Caco-2 (cell line): Measurements from ENCODE around the gene SRSF2. TPM values are rescaled to one million over a fixed set of nuclear protein-coding genes. Genes with fewer than 3 reads are reported as not detected.

Source experiments
- BruUV-seq: library from RNA; stranded (reverse); fragments of 400-500 nt; replicated peaks from 2 replicates; lab custom pipeline; 2021; lab: Mats Ljungman, UMichigan
- CTCF ChIA-PET: fragments of 300-600 bp; sonication (Branson Sonifier 250); formaldehyde crosslinking; loops from one replicate; lab custom pipeline; 2022; ENCODE audit warnings: antibody characterized with exemption; lab: Charles Lee
- POLR2A ChIA-PET: fragments of 300-600 bp; sonication (Branson Sonifier 250); formaldehyde crosslinking; loops from one replicate; lab custom pipeline; 2022; ENCODE audit warnings: antibody characterized with exemption; lab: Charles Lee
- DNase-seq, 2 experiments: peaks; one replicate each; pipeline versions ENCODE4 v3.0.0 to v3.0.0-alpha.2; 2020 to 2022
- H3K27me3 ChIP-seq: replicated peaks from 2 replicates; pipeline ENCODE4 v1.6.0; 2011; ENCODE audit warnings: low read length; ENCODE audit not compliant: control insufficient read depth, insufficient read depth
- H3K36me3 ChIP-seq: 2 replicates; pipeline ENCODE4 v1.5.1; 2011; ENCODE audit warnings: low read length; ENCODE audit not compliant: control insufficient read depth, insufficient read depth
- H3K4me1 ChIP-seq: fragments of 250-450 bp; sonication (Bioruptor Pico); 2 replicates; pipeline ENCODE4 v1.5.1; 2020; ENCODE audit warnings: mild to moderate bottlenecking
- H3K4me3 ChIP-seq: 2 replicates; pipeline ENCODE4 v1.5.1; 2011; ENCODE audit warnings: low read depth, mild to moderate bottlenecking, control low read depth, low read length
- H3K9me3 ChIP-seq: fragments of 250-450 bp; sonication (Bioruptor Pico); 2 replicates; pipeline ENCODE4 v1.5.1; 2020; ENCODE audit warnings: mild to moderate bottlenecking, moderate library complexity
- H3K27ac Mint-ChIP-seq: one replicate; pipeline ENCODE4 v1.8.0; 2022; ENCODE audit warnings: mixed read lengths; ENCODE audit not compliant: unreplicated experiment
- H3K27me3 Mint-ChIP-seq: one replicate; pipeline ENCODE4 v1.8.0; 2022; ENCODE audit warnings: mixed read lengths; ENCODE audit not compliant: insufficient read depth, unreplicated experiment
- H3K36me3 Mint-ChIP-seq: one replicate; pipeline ENCODE4 v1.8.0; 2022; ENCODE audit warnings: mild to moderate bottlenecking, mixed read lengths; ENCODE audit not compliant: insufficient read depth, unreplicated experiment
- H3K4me1 Mint-ChIP-seq: one replicate; pipeline ENCODE4 v1.8.0; 2022; ENCODE audit warnings: low read depth, mixed read lengths; ENCODE audit not compliant: unreplicated experiment
- H3K4me3 Mint-ChIP-seq: one replicate; pipeline ENCODE4 v1.8.0; 2022; ENCODE audit warnings: mild to moderate bottlenecking, moderate library complexity, mixed read lengths; ENCODE audit not compliant: unreplicated experiment
- H3K9me3 Mint-ChIP-seq: one replicate; pipeline ENCODE4 v1.8.0; 2022; ENCODE audit warnings: mixed read lengths; ENCODE audit not compliant: unreplicated experiment
- intact Hi-C: fragments of 100-400 bp; cut with micrococcal nuclease; formaldehyde crosslinking; loops from one replicate; pipeline ENCODE4 v1.10.0; 2022; ENCODE audit not compliant: unreplicated experiment
- total RNA-seq: library from RNA; stranded (reverse); gene quantifications from 2 replicates; pipeline ENCODE4 v1.2.3, GENCODE V29; 2022
- TF ChIP-seq, protein P1 (sequence below), 2 experiments: fragments of 200-600 bp in 1 of 2; IDR thresholded peaks; 1 replicate in 1 of 2; 2 replicates in 1 of 2; pipeline versions ENCODE4 v1.5.1 to v1.8.0; 2011 to 2022; ENCODE audit warnings: antibody characterized with exemption in 1 of 2, control low read depth in 1 of 2, inconsistent platforms in 1 of 2, low read depth in 1 of 2, low read length in 1 of 2, mild to moderate bottlenecking in 1 of 2, moderate library complexity in 1 of 2; ENCODE audit not compliant: insufficient read depth in 1 of 2, severe bottlenecking in 1 of 2, unreplicated experiment in 1 of 2

SRSF2 gene
- total RNA-seq, 1 experiment from 2014 or later = 356 TPM

DNA sequence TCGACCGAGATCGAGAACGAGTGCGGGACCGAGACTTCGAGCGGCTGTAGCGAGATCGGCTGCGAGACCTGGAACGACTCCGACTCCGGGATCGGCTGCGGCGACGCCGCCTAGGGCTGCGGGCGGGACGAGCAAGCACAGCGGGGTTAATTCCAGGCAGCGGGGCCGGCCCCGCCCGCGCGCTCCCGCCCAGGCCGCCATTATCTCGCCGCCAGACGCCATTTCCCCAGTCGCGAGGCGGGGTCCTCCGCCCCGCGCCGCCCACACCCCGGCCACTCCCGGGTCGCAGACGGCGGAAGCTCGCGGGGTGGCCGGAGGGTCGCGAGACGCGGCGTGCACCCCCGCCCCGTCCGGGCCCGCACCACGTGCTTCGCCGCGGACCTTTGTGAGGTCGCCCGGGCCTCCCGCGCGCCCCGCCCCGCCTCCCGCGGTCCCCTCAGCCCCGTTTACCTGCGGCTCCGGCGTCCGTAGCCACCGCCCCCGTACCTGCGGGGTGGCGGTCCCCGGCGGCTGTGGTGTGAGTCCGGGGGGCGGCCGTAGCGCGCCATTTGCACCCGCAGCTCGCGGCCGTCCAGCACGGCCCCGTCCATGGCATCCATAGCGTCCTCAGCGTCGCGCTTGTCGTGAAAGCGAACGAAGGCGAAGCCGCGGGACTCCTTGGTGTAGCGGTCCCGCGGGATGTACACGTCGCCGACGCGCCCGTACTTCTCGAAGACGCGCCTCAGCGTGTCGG is 616 bp downstream of the SRSF2 start:
- Mint-ChIP-seq H3K4me1 (peaks cover 21% of the 10 kb centered on the region), H3K36me3 (peaks cover 82% of the 10 kb centered on the region), H3K4me3 (peak overlapping the region; percentile 96), H3K27ac (peak overlapping the region; percentile 96), H3K27me3 (no peaks in the 10 kb centered on the region), H3K9me3 (no peaks in the 10 kb centered on the region)
- POLR2A ChIA-PET = interaction anchor here (0.6 to 1.6 kb wide), 5 partner anchors 9 to 555 kb away, joined by 3 to 17 read pairs (median 5); no protein-coding TSS in a partner anchor
- peak; percentile 75 to 82 for DNase-seq
- Histone ChIP-seq H3K36me3 (peaks cover 11% of the 10 kb centered on the region), H3K27me3 (no peaks in the 10 kb centered on the region), H3K4me3 (peak overlapping the region; percentile 97), H3K4me1 (peaks cover 18% of the 10 kb centered on the region), H3K9me3 (no peaks in the 10 kb centered on the region)
- no TSS peak for BruUV-seq
- intact Hi-C loops = loop anchor here (1.0 kb wide), 1 partner anchor 25 kb away; no protein-coding TSS in a partner anchor
- CTCF ChIA-PET = interaction anchor here (0.7 to 1.4 kb wide), 2 partner anchors 9 kb away, joined by 3 to 4 read pairs; partner anchors contain the start of gene METTL23
- TF ChIP-seq, protein P1, sequence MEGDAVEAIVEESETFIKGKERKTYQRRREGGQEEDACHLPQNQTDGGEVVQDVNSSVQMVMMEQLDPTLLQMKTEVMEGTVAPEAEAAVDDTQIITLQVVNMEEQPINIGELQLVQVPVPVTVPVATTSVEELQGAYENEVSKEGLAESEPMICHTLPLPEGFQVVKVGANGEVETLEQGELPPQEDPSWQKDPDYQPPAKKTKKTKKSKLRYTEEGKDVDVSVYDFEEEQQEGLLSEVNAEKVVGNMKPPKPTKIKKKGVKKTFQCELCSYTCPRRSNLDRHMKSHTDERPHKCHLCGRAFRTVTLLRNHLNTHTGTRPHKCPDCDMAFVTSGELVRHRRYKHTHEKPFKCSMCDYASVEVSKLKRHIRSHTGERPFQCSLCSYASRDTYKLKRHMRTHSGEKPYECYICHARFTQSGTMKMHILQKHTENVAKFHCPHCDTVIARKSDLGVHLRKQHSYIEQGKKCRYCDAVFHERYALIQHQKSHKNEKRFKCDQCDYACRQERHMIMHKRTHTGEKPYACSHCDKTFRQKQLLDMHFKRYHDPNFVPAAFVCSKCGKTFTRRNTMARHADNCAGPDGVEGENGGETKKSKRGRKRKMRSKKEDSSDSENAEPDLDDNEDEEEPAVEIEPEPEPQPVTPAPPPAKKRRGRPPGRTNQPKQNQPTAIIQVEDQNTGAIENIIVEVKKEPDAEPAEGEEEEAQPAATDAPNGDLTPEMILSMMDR (IDR thresholded peaks at IDR 0.05; ENCODE audit: insufficient read depth in 1 of 2, low read depth in 1 of 2, low read length in 1 of 2, severe bottlenecking in 1 of 2, unreplicated experiment in 1 of 2) = peak; percentile 8 to 15

DNA sequence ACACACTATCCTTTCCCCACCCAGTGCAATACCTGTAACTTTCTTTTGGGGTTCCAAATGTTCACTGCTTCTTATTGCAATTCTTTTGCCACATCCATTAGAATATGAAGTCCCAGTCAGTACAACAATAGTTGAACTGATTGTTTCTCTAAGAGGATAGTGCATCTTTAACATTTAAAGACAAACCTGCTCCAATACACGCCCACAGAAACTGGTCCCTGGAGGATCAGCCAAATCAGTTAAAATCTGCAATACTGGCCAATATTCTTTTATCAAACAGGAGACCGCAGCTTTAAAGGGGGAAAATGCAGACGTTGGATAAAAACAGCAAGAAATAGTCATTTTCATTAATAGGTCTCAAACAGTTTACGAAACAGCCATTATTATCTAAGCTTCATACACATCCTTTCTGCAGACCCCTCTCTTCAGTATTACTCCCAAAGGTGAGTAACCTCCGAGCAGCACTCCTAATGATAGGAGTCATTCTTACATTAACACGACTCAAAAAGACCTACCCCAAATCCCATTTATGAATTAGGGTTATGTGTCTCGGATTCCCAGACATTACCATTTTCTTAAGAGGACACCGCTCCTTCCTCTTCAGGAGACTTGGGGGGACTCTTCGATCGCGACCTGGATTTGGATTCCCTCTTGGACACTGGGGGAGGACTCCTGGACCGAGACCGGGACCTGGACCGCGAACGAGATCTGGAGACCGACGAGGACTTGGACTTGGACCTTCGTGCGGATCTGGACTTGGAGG is 1.4 kb downstream of the SRSF2 start:
- TF ChIP-seq, protein P1 (IDR thresholded peaks at IDR 0.05; ENCODE audit: insufficient read depth in 1 of 2, low read depth in 1 of 2, low read length in 1 of 2, severe bottlenecking in 1 of 2, unreplicated experiment in 1 of 2) = no peak
- peaks cover 11% of the 10 kb centered on the region for H3K36me3 ChIP-seq
- POLR2A ChIA-PET = interaction anchor here (0.7 to 1.1 kb wide), 2 partner anchors 8 to 555 kb away, joined by 4 to 9 read pairs; no protein-coding TSS in a partner anchor
- DNase-seq = no peak
- intact Hi-C loops = no loop called here
- peak overlapping the region; percentile 97 for H3K4me3 ChIP-seq
- H3K4me1 ChIP-seq = peaks cover 18% of the 10 kb centered on the region
- H3K9me3 Mint-ChIP-seq = no peaks in the 10 kb centered on the region
- H3K4me3 Mint-ChIP-seq = peak overlapping the region; percentile 96
- peaks cover 21% of the 10 kb centered on the region for H3K4me1 Mint-ChIP-seq
- no peaks in the 10 kb centered on the region for H3K9me3 ChIP-seq
- no peaks in the 10 kb centered on the region for H3K27me3 Mint-ChIP-seq
- BruUV-seq = no TSS peak
- CTCF ChIA-PET = interaction anchor here (1.4 kb wide), 1 partner anchor 8 kb away, joined by 4 read pairs; the partner anchor contains the start of gene METTL23
- H3K27ac Mint-ChIP-seq = peak overlapping the region; percentile 96
- no peaks in the 10 kb centered on the region for H3K27me3 ChIP-seq
- peaks cover 82% of the 10 kb centered on the region for H3K36me3 Mint-ChIP-seq

DNA sequence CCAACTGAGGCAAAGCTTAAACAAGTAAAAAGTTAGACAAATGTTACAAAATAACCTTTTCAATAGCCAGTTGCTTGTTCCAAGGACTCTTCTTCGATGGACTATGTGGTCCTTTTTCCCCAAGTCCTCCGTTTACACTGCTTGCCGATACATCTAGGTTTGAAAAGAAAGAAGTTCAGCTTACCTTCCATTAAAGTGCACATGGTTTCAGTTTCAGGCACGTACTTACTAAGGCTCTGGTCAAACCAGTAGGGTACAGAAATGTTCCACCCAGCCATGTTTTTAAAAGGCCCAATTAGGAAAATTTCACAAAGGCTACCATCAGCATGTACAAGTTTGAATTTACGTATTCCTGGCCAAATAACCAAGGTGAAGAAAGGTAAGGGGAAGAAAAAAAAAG is 2.1 kb downstream of the SRSF2 start:
- BruUV-seq = no TSS peak
- POLR2A ChIA-PET = no interaction called here
- peak overlapping the region; percentile 96 for H3K4me3 Mint-ChIP-seq

More for the DNA sequence above, 2.1 kb downstream of the SRSF2 start:
- Mint-ChIP-seq H3K9me3 (no peaks in the 10 kb centered on the region), H3K27ac (peak overlapping the region; percentile 96), H3K27me3 (no peaks in the 10 kb centered on the region), H3K36me3 (peaks cover 88% of the 10 kb centered on the region), H3K4me1 (peaks cover 21% of the 10 kb centered on the region)
- DNase-seq = no peak
- Histone ChIP-seq H3K27me3 (no peaks in the 10 kb centered on the region), H3K9me3 (no peaks in the 10 kb centered on the region), H3K4me3 (peak overlapping the region; percentile 29), H3K36me3 (peaks cover 11% of the 10 kb centered on the region), H3K4me1 (peaks cover 18% of the 10 kb centered on the region)
- TF ChIP-seq, protein P1 (IDR thresholded peaks at IDR 0.05; ENCODE audit: insufficient read depth in 1 of 2, low read depth in 1 of 2, low read length in 1 of 2, severe bottlenecking in 1 of 2, unreplicated experiment in 1 of 2) = no peak
- CTCF ChIA-PET = interaction anchor here (0.7 to 1.4 kb wide), 2 partner anchors 8 to 46 kb away, joined by 3 to 4 read pairs; partner anchors contain the start of gene METTL23
- intact Hi-C loops = no loop called here
